HG02759 (cell line): Measurements from ENCODE around the gene CCDC3.

Source experiments
- ATAC-seq: cut with Tn5 transposase; IDR thresholded peaks from one replicate; pipeline ENCODE4 v1.9.1; 2021; ENCODE audit warnings: mild to moderate bottlenecking, moderate library complexity; ENCODE audit not compliant: unreplicated experiment

Gene CCDC3

DNA sequence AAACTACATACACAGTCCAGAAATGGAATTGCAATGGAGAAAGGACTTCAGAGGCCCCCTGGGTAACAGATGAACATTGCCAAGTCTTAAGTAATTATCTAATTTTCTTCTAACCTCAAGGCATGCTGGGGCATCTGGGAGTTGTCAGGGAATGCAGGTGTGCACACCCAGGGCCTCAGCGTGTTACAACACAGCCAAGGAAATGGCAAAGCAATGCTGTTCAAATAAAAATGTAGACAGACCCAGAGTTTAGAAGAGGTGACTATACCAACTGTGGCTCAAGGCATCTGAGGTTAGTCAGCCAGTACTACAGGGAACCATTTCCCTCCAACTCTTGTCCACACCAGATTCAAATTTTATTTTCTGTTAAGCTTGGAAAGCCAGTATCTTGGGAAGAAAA is 73.6 kb downstream of the CCDC3 start:
- ATAC-seq, result no peak

DNA sequence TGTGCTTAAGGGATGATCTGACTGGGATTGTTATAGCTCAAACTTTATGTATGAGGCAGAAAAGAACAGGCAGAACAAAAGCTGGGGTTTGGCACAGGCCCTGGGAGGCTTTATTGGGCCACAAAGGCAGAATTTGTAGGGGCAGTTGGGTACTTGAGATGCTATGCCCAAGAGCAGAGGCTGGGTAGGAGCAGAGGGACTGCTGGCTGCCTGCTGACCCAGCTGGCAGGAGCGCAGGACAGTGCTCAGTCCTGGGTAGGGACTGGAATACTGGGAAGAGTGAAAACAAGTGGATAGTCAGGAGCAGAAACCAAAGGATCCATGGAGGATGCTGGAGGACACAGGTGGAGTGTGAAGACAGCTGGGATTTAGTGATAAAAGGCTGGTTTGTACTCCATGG is 75.7 kb downstream of the CCDC3 start:
- no peak for ATAC-seq

DNA sequence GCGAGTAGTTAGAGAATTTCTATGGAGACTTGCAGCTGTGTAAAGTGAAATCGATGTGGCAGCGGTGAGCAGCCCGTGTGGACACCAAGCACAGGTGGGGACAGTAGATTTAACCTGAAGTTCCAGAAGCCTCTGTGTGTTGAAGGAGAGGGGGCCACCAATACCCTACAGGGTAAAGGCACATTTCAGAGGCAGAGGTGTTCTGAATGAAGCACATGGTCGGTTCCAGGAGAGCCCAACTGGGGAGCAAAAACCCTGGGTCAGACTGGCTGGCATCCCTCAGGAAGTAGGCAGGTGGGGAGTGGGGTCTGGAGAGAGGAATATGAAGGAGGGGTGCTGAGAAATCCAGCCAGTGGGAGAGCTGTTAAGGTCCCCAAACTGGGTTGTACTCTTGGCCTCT is 76.6 kb downstream of the CCDC3 start:
- no peak for ATAC-seq

DNA sequence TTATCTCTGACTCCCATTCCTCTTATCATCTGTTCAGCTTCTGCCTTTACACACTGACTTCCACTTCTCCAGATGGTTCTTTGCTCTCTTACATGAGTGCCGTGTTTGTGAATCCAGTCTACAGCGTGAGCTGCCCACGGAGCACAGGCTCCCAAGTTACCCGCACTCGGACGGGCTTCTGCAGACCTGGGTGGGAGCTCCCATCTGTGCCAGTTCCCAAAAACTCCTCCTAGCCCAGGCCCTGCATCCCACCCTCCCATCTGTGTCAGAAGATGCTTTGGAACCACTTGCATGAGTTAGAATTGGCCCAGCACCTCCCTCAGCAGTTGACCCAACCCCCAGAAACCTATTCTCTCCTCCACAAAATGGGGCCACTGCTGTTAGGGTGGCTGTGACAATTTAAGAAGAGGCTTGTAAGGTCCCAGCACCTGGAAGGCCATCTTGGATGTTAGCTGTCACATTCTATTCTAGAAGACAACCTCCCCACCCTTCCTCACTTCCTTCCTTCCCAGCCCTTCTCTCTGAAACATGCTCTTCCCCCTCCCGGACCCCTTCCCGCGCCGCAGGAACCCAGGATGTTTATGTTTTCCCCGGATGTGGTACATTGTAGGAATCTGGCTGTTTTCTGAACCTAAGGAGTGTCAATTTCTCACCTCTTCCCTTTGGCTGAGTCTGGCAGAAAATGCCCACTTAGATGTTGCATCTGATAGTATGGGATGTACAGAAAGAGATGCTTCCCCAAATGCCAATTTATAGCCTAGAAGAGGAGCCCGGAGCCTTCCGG is 79.2 kb downstream of the CCDC3 start:
- no peak for ATAC-seq

DNA sequence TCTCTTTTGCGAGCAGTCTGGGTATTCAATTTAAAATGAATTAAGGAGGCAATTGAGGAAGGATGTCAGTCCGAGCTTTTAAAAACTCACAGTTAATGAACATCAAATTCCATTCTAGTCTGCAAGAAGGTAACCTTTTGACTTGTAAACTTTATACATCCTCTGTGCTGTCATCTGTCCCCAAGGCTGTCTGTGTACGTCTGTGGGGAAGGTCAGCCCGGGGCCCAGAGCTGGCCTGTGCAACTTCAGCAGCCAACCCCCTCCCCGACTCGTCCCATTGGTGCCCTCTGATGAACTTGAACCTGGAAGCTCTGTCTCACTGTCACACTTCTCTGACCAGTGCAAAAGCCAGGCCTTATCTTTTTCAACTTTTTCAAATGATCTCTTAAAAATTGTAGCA is 80.3 kb downstream of the CCDC3 start:
- ATAC-seq, result no peak

DNA sequence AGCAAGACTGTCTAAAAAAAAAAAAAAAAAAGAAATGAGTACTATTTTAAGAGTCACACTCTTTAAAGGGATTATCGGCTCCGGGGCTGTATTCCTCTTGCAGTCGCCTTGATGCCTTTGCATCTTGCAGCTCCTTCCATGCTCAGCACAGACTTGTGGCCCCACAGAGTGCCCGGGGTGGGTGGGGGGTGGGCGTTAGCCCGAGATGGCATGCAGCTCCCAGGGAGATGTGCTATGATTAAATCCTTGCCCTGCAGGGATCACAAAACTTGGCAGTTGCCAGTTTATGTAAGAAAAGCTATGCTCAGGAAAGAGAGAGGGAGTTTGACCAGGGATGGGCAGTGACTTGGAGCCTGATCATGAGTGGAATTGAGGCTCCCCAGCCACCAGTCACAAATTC is 81.9 kb downstream of the CCDC3 start:
- ATAC-seq, result no peak

DNA sequence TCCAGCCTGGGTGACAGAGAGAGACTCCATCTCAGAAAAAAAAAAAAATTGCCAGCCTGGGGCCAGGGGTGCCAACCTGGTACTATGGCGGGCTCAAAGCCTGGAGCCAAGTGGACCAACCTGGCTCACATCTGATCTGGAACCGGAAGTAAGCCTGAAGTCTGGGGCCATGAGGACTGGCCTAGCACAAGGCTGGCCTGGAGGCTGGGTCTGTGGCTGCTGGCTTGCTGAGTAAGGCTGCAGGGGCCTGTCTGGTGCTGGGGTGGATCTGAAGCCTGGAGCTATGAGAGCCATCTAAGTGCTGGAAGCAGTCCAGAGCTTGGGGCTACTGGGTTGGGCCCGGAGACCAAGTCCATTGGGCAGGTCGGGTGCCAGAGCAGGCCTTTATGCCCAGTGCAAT is 84.9 kb downstream of the CCDC3 start:
- ATAC-seq, result no peak

DNA sequence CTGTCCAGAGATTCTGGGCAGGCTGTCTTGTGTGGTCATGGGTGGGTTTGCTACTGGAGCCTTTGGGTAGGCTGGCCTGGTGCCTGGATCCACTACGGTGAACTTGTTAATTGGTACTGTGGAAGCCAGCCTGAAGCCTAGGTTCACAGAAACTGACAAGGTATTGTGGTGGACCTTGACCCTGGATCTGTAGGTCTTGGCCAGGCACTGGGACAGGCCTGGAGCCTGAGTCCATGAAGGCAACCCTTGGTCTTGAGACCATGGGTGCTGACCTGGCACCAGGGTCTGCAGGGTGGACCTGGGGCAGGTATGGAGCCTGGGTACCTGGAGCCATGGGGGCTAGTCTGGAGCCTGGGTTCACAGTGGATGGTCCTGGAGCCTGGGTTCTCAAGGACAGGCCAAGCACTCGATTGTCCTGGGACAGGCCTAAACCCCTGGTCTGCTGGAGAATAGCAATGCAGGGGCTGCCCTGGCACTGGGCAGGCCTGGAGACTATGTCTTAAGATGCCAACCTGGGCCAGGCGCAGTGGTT is 85.8 kb downstream of the CCDC3 start:
- ATAC-seq, result no peak

DNA sequence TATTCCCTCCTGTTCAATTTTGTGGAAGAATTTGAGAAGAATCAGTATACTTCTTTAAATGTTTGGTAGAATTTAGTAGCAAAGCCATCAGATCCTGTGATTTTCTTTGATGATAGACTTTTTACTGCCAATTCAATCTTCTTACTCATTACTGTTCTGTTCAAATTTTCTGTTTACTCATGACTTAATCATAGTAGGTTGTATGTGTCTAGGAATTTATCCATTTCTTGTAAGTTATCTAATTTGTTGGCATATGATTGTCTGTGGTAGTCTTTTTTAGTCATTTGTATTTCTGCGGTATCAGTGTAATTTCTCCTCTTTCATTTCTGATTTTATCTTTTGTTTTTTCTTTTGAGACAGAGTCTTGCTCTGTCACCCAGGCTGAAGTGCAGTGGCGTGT is 87.4 kb downstream of the CCDC3 start:
- ATAC-seq, result no peak

DNA sequence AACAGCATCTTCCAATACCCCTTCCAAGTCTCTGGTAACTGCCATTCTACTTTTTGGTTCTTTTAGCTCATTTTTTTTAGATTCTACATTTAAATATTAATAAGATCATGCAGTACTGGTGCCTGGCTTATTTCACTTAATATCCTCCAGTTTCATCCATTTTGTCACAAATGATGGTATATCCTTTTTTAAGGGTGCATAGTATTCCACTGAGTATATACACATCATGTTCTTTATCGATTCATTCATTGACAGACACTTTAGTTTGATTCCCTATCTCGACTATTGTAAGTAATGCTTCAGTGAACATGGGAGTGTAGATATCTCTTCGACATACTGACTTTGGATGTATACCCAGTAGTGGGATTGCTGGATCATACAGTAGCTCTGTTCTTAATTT is 89.7 kb downstream of the CCDC3 start:
- no peak for ATAC-seq

DNA sequence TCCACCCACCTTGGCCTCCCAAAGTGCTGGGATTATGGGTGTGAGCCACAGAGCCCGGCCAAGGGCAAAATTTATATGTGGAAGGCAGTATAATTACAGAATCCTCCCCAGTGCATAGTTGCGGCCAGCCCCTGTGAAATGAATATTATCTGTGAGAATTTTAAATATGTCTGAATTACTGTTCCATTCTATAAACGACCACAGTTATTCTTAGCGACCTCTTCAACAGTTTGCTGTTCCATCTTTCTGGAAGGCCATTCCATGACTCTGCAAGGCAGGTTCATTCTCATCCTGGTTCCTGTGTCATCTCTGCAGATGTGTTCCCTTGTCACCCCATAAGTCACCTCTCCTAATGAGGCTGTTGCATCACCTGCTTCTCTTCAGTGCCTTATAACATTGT is 90.7 kb downstream of the CCDC3 start:
- ATAC-seq, result no peak

DNA sequence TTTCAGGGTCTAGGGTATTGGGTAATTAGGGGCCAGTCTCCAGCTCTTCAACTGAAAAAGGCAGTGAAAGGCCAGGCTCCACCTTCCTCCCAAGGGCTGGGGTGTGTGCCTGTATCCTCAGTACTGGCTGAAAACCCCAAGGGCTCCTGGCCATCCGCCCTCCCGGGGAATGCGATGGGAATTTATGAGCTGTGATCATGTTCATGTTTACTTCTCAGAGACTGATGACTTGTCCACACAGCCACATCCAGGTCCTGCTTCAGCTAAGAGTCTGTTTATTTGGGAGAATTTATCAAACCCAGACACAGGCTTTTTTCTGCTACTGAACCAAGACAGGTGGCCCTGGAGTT is 91.7 kb downstream of the CCDC3 start:
- ATAC-seq, result no peak

DNA sequence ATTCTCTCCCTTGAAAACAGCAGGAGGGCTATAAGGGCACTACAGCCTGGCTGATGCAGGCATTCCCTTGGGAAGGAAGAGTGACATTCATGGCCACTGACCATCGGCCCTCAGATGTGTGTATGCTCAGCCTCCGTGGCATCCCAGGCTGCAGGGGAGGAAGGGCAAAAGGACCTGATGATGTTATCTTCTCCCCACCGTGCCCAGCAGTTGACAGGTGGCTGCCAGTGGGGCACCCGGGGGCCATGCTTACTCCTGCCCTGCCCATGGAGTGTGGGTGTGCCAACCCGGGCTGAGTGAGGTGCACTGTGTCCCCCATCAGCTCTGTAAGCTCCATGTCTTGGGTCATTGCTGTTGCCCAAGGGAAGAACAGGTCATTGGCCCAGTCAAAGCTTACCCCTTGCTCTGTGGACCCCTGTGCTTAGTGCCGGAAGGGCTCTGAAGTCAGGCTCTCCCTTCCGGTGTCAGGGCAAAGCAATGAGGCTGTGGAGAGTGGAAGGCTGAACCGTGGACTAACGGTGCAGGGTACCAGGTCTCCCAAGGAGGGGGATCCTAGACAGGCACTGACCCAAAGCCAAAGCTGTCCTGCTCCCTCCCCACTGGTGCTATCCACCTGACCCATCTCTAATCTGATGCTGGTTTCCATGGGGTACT is 92.2 kb downstream of the CCDC3 start:
- ATAC-seq, result no peak

DNA sequence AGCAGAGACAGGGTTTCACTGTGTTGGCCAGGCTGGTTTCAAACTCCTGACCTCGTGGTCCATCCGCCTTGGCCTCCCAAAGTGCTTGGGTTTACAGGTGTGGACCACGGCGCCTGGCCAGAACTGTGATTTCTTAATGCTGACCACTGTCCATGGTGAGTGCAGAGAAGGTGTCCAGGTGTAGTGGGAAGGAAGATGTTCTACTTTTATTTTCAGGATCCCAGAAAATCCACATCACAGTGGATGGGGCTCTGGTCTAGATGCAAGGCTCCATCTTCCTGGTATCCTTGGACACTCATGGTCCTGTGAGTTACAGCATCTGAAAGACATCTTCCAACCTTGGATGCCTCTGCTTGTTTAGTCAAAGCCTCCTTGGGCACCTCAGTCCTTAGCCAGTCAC is 92.7 kb downstream of the CCDC3 start:
- no peak for ATAC-seq

DNA sequence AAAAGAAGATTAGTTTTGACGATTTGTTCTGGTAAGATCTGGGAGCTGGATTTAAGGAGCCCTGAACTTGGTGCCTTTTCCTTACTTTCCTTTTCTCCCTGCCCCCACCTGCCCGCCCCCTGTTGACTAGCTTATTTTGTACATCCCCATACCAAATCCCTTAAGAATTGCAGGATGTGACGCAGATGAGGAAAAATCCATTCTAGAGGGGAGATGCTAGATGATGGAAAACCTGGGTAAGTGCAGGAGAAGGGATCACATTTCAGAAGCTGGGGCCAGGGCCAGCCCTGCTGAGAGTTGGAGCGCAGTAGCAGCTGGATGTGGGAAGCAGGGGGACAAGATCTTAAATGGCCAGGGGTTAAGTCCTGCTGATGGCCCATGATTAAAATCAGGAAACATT is 93.9 kb downstream of the CCDC3 start:
- ATAC-seq, result no peak

DNA sequence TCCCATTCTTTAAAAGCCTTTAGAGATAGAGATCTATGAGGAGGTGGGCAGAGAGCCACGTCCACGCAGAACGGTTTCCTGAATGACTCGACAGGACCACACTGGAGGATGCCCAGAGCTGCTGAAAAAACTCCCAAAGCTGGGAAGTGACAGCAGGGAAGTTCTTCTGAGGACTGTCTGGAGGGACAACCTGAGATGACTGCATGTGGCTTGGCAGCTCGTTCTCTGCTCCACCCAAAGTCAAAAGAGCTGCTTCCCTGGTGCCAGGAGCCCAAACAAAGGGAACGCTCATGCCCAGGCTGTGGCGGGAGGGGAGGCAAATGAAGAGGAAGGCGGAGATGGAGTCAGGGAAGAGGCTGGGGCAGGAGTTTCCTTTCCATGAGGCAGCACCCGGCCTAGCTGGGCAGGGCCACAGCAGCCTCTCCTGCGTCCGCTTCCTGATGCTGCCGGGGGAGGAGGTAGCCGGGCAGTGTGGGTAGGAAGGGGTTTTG is 95.4 kb downstream of the CCDC3 start:
- no peak for ATAC-seq

DNA sequence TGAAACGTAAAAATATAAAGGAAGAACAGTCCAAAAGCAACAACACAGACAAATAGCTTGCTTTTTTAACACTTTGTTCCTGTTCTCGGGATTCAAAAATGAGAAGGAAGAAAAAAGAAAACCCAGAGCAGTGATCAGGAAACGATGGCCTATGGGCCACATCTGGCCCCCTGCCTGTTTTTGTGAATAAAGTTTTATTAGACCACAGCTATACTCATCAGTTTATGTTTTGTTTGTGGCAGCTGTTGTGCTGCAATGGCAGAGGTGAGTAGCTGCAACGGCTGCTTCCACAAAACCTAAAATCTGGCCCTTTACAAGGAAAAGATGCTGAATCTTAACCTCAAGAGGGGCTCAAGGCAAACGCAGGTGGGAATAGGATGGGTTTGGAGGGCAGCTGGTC is 96.4 kb downstream of the CCDC3 start:
- no peak for ATAC-seq

DNA sequence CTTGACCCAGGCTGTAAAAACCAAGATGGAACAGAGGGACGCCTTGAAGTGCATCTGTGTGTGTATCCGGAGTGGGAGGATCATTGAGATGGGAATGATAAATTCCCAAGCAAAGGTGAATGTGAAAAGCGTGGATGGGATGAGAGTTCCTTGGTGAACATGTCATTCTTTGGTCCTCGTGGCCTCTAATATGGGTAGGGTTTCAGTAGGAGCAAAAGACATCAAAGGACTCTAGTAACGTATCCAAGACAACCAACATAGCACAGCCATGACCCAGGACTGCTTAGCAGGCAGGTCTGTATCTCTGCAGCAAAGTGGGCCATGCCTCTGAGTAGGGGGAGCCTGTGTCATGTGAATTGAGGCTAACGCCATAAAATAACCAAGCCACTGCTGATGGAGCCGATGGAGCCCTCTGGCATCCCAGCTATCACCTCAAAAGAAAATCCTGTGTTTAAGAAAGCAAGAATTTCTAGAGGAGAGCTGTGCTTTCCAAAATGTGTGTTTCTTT is 98.6 kb downstream of the CCDC3 start:
- ATAC-seq, result no peak

DNA sequence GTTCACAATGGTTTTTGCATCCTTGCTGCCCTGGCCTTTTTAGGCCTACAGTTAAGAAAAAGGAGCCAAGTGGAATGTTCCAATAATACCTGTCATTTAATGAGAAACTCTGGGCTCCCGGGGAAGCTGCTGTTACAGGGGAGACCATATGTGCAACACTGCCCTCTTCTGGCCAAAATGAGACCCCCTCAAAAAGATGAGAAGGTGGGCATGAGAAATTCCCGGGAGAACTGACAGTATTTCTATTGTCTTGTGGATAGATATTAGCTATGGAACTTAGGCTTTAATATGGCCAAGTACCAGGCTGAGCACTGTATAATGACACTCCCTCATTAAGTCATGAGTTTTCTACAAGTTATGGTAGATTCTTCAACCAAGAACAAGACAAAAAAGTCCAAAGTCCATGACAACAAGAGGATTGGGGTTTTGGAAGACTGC is 99.4 kb downstream of the CCDC3 start:
- ATAC-seq, result no peak

DNA sequence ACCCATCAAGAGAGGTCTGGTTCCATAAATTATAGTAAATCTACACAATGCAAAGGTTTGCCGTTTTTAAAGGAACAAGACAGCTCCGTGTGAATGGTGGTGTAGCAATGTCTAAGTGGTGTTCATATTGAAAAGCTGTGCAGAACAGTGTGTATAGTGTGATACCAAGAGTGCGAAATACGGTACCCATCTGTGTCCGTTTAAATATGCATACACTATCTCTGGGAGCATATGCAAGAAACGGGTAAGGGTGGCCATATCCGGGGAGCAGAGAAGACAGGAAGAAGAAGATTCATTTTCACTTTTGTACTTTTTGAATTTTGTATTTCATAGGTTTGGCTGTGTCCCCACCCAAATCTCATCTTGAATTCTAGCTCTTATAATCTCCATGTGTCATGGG is 102.0 kb downstream of the CCDC3 start:
- ATAC-seq, result no peak

DNA sequence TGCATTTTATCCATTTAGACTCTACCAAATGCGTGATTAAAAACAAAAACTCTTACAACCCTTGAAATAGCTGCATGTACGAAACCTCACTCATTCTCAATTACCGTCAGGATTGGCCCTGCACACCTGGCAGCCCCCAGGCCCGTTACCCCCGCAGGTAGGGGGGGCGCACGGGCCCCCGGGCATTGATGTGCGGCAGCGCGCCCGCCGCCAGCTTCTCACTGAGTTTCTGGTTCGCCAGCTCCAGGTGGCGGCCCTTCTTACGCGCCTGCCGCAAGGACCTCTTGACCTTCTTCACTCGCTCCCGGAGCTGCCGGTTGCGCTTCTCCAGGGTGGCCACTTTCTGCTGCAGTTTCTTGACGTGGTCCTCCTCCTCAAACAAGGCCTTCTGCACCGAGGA is 103.2 kb downstream of the CCDC3 start:
- no peak for ATAC-seq

DNA sequence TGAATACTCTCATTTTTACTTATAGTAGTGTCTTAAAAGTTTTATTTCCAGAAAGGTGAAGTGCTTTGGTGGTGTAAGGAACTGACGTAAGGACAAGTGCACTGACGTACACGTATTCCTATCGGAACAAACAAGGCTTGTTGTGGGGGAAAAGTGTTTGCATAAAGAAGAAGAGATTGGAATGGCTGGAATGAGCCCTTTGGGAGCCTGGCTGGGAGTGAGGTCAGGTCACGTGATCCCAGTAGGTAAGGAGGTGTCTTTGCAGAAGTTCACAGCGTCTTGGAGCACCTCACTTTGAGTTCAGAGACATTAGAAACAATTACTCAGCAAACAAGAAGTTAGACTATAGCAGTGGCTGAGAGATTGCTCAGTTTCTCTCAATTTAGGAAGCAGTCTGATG is 104.2 kb downstream of the CCDC3 start:
- no peak for ATAC-seq
